GM23338 (cell line): Measurements from ENCODE around the gene DHX8.

Source experiments
- CREB1 ChIP-seq: fragments of 250-450 bp; sonication (Bioruptor Pico); IDR thresholded peaks from 2 replicates; pipeline ENCODE4 v1.5.0; 2020; ENCODE audit warnings: low read depth, mild to moderate bottlenecking, moderate library complexity
- CTCF ChIP-seq, 2 experiments: fragments of 200-600 bp in 1 of 2; sonication (generic) in 1 of 2; conservative IDR thresholded peaks; 2 replicates each; pipeline versions ENCODE4 v1.5.1 to v1.6.1; 2016 to 2017; ENCODE audit warnings: antibody characterized with exemption in 2 of 2, low read depth in 2 of 2, mild to moderate bottlenecking in 2 of 2, moderate library complexity in 1 of 2
- EZH2phosphoT487 ChIP-seq: fragments of 200-600 bp; sonication (generic); IDR thresholded peaks from one replicate; pipeline ENCODE4 v1.8.1; 2018; ENCODE audit warnings: antibody characterized with exemption; ENCODE audit not compliant: unreplicated experiment
- JUNB ChIP-seq: IDR thresholded peaks from one replicate; pipeline ENCODE4 v1.6.1; 2016; ENCODE audit warnings: antibody characterized with exemption; ENCODE audit not compliant: unreplicated experiment
- NANOG ChIP-seq: IDR thresholded peaks from 2 replicates; pipeline ENCODE4 v1.6.1; 2016; ENCODE audit warnings: antibody characterized with exemption, borderline replicate concordance
- POLR2AphosphoS5 ChIP-seq: IDR thresholded peaks from 2 replicates; pipeline ENCODE4 v1.6.1; 2016; ENCODE audit warnings: antibody characterized with exemption, low read depth
- TF ChIP-seq, protein P1 (sequence below): IDR thresholded peaks from one replicate; pipeline ENCODE4 v1.6.1; 2018; ENCODE audit warnings: antibody characterized with exemption; ENCODE audit not compliant: unreplicated experiment

GRCh38 chr17:43529947-43530287 lies 46.1 kb downstream of the DHX8 start:
- TF ChIP-seq CTCF (conservative IDR thresholded peaks at IDR 0.05; ENCODE audit: low read depth in 2 of 2) (no peak), POLR2AphosphoS5 (no peak), EZH2phosphoT487 (no peak), JUNB (no peak), CREB1 (CRISPR knock-in tag) (no peak), NANOG (no peak)
- TF ChIP-seq, protein P1, sequence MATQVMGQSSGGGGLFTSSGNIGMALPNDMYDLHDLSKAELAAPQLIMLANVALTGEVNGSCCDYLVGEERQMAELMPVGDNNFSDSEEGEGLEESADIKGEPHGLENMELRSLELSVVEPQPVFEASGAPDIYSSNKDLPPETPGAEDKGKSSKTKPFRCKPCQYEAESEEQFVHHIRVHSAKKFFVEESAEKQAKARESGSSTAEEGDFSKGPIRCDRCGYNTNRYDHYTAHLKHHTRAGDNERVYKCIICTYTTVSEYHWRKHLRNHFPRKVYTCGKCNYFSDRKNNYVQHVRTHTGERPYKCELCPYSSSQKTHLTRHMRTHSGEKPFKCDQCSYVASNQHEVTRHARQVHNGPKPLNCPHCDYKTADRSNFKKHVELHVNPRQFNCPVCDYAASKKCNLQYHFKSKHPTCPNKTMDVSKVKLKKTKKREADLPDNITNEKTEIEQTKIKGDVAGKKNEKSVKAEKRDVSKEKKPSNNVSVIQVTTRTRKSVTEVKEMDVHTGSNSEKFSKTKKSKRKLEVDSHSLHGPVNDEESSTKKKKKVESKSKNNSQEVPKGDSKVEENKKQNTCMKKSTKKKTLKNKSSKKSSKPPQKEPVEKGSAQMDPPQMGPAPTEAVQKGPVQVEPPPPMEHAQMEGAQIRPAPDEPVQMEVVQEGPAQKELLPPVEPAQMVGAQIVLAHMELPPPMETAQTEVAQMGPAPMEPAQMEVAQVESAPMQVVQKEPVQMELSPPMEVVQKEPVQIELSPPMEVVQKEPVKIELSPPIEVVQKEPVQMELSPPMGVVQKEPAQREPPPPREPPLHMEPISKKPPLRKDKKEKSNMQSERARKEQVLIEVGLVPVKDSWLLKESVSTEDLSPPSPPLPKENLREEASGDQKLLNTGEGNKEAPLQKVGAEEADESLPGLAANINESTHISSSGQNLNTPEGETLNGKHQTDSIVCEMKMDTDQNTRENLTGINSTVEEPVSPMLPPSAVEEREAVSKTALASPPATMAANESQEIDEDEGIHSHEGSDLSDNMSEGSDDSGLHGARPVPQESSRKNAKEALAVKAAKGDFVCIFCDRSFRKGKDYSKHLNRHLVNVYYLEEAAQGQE = no peak
